Measurements from ENCODE around the gene AATF.

Gene AATF, protein sequence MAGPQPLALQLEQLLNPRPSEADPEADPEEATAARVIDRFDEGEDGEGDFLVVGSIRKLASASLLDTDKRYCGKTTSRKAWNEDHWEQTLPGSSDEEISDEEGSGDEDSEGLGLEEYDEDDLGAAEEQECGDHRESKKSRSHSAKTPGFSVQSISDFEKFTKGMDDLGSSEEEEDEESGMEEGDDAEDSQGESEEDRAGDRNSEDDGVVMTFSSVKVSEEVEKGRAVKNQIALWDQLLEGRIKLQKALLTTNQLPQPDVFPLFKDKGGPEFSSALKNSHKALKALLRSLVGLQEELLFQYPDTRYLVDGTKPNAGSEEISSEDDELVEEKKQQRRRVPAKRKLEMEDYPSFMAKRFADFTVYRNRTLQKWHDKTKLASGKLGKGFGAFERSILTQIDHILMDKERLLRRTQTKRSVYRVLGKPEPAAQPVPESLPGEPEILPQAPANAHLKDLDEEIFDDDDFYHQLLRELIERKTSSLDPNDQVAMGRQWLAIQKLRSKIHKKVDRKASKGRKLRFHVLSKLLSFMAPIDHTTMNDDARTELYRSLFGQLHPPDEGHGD

DNA sequence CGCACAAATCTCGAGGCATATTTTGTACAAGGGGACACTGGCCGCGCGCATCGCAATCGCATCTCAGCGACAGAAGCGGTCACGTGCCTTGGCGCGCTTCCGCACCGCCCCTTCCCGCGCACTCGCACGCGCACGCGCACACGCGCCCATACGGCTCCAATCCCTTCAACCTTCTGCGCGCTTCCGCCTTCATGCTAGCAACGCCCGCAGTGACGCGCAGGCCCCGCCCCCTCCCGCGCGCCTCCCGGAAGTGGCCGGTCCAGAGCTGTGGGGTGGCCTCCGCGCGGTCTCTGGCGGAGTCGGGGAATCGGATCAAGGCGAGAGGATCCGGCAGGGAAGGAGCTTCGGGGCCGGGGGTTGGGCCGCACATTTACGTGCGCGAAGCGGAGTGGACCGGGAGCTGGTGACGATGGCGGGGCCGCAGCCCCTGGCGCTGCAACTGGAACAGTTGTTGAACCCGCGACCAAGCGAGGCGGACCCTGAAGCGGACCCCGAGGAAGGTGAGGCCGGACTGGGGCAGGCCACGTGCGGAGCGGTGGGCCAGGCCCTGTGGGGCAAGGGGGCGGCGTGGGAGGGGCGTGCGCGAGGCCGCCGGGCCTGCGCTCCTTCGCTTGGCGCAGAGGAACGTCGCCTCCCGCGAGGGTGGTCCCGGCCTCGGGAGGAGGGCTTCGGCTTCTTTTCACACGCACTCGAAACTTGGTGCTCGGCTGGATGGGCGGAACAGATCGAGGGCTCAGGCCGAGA lies at the start of gene AATF:
AATF (plus strand) TSS at position 238 of the 744 bp plus-strand sequence; CDS start at position 410, 172 bp downstream.
- peak; percentile 94 for DNase-seq (ENCODE audit: low spot score)

DNA sequence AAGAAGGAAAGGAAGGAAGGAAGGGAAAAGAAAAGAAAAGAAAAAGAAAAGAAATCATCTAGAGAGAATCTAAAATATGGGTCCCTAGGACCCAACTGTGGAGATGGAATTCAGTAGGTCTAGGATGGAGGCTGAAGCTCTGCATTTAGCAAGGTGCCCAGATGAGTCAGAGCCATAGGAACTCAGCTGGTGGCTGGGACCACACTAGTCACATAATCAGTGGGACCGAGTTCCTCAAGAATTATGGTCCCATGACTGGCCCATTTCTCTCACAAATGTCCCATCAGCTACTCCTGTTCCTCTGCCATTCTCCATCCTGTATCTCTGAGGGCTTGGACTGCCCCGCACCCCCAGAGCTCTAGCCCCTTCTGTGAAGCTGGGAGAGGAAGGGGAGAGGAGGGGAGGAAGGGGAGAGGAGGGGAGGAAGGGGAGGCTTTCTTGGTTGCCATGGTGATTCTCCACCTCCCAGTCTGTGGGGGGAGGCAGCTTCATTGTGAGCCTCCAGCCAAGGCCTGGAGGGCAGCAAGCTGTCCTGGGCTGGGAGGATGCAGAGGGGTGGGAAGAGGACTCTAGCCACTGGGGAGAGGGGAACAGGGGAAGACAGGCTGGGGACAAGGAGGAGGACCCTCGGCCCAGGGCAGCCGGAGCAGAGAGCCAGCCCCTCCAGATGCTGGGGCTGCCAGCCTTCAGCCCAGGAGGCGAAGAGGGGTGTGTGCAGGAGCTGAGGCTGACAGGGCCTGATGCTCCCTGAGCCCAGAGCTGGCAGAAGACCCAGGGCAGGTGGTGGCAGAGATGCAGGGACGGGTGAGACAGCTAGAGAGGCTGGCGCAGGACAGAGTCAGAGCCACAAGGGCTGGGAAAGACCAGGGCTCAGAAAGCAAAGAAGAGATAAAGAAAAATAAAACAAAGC lies 49.2 kb upstream of the AATF start:
- DNase-seq (ENCODE audit: low spot score): no peak

DNA sequence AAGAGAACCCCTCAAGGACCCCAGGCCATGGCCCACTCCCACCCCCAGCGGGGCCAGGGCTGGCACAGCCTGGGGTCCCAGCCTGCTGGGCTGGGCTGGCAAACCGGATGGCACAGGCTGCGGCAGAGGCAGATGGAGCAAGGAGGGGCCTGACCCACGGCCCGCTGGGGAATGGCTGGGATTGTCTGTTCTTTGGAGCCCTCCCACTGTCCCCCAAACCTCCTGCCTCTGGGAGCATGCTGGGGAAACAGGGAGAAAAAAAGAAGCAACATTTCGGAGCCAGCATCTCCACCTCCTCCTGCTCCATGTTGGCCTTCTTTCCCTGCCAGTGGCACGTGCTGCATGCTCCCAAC lies 48.6 kb upstream of the AATF start:
- DNase-seq (ENCODE audit: low spot score): no peak

DNA sequence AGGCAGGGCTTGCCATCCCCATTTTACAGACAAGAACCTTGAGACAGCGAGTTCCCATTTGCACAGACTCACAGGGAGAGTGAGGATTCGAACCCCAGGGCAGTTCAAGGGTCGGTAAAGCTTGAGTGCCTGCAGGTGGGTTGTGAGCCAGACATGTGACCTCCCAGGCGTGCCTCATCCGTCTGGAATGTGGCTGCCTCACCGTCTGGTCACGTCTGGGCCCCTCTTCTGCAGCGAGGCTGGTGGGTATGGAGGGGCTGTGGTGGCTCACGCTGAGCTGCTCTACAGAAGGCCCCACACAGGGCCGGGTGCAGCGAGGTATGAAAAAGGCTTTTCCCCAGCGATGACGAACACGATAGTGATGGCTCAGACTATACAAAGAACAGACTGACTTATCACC lies 47.2 kb upstream of the AATF start:
- no peak for DNase-seq (ENCODE audit: low spot score)

DNA sequence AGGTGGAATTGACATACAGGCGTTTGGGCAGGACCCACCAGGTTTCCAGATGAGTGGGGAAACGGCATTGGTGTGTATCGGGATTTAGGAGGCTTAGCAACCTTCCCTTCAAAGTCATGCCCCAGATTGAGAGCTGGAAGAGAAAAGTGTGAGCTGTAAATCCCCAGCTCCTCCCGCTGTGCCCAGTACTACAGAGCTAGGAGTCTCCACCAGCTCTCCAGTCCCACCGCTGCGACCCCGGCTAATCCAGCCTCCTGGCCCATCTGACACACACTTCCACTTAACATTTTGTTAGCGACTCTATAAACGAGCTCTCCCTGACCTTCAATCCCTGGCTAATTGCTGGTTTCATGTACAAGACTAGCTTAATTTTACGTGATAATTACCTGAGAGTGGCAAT lies 41.3 kb upstream of the AATF start:
- no peak for DNase-seq (ENCODE audit: low spot score)

DNA sequence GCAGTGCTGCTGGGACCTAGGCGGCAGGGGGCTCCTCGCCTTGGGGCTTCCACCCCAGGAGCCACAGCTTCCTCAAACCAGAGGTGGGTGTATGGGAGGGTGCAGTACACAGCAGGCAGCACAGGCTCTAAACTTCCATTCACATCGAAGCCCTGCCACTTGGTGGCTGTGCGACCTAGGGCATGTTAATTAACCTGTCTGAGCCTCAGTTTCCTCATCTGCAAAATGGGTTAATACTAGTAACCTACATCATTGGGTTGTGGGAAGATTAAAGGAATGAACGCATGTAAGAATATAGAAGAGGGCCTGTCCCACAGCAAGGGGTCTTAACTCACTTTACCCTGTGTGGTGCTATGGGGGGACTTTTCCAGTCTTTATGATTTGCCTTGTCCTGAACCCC lies 38.2 kb upstream of the AATF start:
- DNase-seq (ENCODE audit: low spot score): no peak

DNA sequence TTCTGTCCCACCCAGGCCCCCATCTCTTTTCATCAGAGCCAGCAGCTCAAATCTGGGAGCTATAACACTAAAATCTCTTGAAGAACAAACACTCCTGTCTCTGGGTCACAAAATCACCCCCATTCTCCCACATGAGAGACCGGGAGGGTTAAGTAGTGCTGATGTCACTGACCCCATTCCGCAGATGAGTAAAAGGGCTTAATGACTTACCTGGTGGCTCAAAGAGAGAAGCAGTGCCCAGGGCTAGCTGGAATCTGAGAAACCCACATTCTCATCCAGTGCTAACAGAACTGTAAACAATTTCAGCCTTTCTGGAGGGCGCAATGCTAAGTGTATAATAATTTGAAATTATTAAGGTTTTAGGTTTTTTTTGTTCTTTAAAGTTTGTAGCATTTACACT lies 37.8 kb upstream of the AATF start:
- DNase-seq (ENCODE audit: low spot score): no peak

DNA sequence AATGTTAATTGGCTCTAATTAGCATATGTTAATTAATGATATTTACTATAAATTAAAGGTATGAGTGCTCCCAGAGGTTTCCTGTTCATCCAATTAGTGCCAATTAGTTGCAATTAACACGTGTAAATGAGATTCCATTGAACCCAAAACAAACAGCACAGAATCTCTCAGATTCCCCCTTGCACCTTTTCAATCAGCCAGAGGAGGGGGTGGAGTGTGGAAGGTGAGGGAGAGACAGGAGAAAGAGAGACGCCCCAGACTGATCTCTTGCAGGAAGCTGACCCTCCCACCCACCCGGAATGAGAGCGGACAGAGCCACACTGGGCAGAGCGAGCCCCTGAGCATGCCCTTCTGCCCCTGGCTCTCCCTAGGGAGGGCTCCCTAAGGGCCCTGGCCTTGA lies 35.6 kb upstream of the AATF start:
- DNase-seq (ENCODE audit: low spot score): no peak

DNA sequence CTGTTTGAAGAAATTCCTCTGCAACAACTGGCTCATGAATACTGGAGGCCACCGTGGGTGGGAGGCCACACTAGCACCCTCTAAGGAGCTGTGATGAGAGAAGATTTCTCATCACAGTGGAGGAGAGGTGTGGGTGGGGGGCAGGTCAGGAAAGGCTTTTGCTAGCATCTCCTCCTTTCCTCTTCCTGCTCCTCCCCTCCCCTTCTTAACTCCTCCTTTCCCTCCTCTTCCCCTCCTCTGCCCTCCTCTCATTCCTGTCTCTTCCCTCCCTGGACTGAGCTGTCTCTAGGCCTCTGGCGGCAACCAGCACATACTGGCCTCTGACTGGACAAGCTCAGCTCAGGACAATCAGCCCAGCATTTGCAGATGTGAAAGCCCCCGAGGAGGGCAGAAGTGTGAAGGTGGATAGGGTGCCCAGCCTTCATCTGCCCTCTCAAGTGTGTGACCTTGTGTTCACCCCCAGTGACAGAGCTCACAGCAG lies 30.5 kb upstream of the AATF start:
- no peak for DNase-seq (ENCODE audit: low spot score)

DNA sequence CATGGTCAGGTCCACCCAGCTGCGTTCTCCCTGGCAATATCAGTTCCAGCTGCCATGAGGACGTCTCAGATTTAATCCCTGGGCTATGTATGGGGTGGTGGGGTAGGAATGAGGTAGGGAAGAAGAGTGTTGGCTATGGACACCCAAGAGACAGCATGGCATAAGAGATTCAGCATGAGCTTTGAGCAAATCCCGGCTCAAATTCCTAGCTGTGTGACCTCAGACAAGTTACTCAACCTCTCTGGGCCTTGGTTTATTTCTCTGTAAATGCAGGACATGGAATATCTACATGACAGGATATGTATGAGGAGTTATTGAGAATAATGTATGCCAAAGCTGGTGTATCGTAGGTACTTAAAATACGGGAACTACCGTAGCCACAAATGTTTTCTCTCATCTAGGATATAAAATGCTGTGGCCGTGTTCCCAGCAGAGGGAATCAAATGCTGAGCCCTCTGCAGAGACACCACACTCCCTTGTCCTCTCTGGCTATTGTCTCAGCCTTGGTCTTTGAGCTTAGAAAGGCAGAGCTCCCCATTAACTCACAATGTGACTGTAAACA lies 29.3 kb upstream of the AATF start:
- DNase-seq (ENCODE audit: low spot score): no peak

DNA sequence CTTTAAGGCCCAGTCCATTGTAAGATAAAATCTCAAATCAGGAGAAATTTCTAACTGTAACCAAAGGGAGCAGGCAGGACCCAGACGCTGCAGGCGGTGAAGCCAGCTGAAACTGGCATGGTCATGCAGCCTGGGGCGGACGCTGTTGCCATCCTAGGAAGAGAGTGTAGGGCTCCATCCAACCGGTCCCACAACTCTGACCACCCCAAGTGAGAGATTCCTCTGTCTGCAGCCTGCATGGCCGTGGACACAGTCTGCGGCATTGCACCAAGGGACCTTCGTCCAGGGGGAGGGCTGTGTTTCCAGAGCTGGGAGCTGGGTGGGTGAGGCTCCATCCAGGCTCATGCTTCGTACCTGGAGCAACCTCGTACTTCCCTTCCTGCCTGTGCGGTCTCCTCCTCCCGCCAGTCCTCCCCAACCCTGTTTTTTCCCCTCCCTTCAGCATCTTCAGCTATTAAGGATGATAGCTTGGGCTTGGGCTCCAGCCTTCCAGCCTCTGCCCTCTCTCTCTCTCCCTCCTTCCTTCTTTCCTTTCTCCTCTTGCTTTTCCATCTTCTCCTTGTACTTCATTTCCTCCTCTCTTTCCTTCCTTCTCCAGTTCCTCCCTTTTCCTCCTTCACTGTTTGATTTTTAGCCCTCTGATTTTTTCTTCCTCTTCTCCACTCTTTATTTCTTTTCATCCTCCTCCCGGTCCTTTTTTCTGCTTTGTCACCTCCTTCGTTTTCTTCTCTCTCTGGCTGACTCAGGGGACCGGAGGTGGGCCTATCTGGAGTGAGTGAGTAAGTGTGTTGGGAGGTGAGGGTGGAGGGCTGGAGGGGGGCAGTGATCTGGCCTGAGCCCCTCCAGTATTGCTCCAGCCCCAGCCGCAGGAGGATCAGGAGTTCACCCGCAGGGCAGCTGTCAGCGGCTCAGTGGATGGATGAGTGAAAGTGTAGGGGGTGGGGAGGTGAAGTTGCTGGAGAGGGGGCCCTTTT lies 28.4 kb upstream of the AATF start:
- no peak for DNase-seq (ENCODE audit: low spot score)

DNA sequence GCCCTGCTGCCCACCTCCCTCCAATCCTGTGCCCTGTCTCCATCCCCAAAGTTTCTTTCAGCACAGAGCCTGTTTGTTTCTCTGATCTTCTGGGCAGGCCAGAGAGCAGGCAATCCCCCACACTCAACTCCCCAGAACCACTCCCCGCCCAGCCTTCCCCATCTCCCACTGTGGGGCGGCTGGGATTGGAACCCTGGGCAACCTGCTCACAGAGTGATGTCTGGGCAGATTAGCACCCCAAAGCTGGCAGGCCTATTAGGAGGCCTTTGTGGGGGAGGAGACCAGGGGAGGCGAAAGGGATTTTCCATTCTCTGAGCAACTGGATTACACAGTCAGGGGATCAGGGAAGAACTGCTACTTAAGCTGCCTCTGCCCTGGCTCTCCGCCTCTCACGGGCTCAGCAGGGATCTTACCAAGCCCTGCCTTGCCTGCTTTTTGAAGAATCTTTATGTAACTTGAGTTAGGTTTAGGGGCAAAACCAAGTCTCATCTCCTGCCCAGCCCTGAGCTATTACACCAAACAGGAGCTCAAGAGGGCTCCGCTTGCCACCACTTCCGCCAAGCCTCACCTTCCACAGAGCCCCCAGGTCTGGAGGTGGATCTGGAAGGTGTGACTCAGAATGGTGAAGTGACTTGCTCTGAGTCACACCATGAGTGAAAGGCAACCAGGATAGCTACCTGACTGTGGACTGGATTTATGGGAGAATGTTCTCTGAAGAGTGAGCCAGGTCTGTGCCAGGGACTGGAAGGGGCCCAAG lies 27.5 kb upstream of the AATF start:
- DNase-seq (ENCODE audit: low spot score): no peak

DNA sequence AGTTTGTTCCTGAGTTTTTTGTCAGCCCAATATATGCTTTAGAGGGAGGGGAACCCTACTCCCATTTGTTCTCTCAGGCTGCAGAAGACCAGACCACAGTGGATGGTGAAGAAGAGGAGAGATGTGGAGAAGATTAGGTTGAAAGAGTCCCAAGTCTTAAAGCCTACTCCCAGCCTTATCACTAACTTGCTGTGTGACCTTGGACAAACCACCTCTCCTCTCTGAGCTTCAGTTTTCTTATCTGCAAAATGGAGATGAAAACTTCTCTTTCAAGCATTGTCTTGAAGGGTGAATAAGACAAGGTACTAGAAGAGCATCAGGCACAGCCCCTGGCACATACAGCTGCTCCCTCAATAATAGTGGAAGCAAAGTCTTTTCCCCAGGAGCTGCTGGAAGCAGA lies 26.6 kb upstream of the AATF start:
- DNase-seq (ENCODE audit: low spot score): no peak

DNA sequence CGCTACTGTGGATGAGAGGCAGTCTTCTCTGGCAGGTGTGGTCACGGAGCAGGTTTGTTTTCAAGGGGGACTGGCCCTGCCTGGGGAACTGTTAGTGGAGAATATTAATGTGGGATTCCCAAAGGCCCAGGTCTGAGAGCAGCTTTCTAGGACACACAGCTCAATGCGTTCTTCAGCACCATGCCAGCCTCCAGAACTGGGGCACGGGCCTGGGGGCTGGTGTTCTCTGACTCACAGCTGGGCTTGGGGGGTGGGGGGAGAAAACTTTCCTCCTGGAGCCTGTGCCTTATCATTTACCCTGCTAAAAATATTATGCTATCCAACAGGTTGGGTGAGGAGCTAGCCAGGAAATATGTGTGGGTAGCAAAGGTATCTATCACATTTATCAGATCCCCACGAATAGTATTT lies 24.9 kb upstream of the AATF start:
- no peak for DNase-seq (ENCODE audit: low spot score)

DNA sequence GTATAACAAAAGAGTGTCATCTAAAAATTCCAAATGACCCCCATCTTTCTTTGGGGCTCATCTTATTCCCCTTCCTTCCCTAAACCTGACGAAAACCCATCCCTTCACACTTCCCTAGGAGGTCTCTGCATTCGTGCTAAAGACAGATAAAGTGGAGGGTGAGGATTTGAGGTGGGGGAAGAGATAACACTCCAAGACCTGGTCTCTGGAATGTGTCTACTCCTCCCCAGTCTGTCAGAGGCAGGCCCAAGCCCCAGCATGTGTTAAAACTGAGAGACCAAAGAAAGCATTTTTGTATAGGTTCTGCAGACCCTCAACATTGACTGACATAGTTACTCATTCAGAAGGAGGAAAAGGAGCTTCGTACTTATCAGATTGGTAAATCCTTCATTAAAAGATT lies 22.5 kb upstream of the AATF start:
- no peak for DNase-seq (ENCODE audit: low spot score)

DNA sequence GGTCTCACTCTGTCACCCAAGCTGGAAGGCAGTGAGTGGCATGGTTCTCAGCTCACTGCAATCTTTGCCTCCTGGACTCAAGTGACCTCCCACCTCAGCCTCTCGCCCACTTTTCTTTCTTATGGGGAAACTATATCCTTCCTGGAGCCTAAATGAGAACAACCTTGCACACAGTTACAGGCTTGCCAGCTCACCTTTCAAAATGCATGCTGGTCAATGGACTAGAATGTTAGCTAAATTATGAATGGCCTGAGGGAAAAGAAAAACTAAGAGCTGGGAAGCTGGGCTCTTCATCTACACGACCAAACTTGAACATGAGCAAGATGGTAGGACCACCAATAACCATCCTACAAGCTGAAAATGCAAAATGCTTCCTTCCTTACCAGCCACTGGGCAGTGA lies 22.1 kb upstream of the AATF start:
- DNase-seq (ENCODE audit: low spot score): no peak

DNA sequence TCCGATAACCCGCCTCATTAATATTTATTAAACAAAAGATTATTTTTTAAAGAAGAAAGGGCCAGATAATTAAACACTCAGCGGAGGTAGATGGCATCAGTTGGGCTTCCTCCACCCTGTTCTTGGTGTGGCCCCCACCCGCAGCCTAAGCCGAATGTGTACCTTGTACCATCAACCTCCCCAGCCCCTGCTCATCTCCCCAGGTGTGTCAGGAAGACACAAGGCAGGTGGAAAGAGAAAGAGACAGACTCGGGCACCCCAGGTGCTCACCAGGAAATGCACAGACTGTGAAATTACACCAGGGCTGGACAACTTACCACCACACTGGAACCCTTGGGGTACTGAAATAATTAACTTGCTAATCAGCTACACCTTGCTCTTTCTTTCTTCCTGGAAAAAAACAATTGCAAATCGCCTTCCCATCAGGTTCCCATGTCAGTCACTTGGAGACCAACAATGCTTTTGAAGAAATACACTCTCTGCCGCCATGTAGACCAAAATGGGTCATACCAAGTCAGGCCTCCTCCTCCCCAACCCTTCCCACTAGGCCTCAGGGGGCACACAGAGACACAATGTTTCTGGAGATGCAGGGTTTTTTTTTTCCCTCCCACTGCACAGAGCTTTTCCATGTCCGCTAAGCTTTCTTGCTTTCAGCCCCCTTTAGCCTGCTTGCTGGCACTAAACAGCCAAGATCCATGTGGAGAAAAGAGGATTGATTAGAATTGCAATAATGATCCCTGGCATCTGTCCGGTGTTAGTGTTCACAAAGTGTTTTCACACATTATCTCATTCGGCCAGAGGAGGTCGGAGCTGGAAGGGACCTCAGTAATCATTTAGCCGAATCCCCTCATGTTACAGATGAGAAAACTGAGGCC lies 20.0 kb upstream of the AATF start:
- no peak for DNase-seq (ENCODE audit: low spot score)

DNA sequence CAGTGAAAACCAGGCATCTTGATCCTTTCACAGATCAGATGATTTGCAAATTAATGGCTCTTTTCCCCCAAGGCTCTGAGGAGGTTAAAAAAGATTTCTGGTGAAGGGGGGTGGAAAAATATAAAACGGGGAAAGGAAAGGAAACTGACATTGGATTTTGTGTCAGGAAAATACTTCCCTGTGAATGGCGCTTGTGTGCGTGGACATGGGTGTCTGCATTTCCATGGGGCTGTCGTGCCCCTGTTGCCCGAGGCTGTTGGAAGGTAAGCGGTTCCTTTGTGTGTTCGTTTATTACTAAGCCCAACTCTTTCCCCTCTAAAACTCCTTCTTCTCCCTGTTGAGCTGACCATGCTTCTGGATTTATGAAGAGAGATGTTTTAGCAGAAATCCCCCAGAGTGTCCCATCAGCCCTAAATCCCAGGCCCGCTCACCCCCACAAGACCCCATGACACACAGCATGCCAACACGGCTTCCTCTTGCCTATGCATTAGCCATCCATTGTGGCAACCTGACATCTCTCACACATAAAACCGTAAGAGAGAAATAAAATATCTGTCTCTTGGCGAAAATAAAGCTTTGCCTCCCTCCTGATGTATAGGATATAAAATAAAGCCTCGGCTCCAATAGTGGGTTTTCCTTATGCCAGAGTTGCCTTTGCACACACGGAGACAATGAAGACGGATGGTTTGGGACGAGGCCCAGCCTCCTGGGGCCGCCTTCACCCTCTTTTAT lies 18.7 kb upstream of the AATF start:
- no peak for DNase-seq (ENCODE audit: low spot score)
